Stimulated activated naive CD4-positive, alpha-beta T cell (primary cell): ENCODE results near the gene ZNF236.
A peak's percentile ranks its signal among the peaks of the same experiment; 100 is the strongest.
"Not testable (repeated sequence)": the region's sequence is repeated elsewhere in the genome, so short reads cannot be mapped to it uniquely, and the experiment has no call there.

ENCODE experiments used
- DNase-seq, 6 experiments: peaks; one replicate each; lab custom pipeline; 2025; lab: John Stamatoyannopoulos, UW

The ZNF236 gene

DNA sequence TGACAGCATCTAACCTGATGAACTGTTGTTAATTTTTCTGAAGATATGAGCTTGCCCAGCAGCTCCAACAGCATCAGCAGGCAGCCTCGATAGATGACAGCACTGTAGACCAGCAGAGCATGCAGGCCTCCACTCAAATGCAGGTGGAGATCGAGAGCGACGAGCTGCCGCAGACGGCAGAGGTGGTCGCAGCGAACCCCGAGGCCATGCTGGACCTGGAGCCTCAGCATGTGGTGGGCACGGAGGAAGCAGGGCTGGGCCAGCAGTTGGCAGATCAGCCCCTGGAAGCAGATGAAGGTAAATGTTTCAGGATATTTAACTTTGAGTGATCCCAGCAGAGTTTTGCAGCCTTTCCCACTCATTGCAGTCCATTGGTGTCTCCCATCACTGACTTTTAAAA lies 85.9 kb downstream of the ZNF236 start:
- no peak for DNase-seq

DNA sequence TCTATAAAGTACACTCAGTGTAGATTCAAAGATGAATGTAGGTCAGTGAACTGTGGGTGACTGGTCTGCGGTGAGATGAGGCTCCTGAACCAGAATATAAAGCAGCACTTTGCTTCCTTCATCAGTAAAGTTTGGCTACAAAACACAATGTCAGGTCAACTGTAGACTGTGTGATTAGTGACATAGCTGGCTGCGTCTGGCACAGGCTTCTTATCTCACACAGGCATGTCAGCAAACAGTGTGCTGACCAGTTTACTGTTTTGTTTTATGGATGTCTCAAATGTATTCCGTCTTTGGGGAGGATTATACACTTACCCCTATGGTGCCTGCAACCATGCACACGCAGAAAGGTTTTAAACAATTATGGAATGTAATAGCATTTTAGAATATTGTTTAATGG lies 87.1 kb downstream of the ZNF236 start:
- no peak for DNase-seq

DNA sequence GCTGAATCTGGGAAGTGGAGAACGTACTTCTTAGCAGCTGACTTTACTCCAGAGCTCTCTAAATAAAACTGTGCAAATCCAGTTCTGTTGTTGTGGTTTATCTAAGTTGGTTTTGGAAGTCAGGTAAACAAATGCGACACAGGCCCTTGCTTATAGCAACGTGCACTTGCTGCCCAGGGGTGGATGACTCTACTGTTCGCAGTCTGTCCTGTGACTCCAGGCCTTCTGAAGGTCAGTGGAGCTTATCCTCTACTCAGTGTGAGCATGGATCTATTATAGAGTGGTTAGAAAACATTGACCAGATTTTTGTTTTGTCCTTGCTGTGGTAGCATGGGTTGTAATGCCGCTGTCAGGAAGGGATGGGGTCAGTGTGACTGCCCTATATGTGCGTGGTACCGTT lies 89.1 kb downstream of the ZNF236 start:
- DNase-seq = no peak

DNA sequence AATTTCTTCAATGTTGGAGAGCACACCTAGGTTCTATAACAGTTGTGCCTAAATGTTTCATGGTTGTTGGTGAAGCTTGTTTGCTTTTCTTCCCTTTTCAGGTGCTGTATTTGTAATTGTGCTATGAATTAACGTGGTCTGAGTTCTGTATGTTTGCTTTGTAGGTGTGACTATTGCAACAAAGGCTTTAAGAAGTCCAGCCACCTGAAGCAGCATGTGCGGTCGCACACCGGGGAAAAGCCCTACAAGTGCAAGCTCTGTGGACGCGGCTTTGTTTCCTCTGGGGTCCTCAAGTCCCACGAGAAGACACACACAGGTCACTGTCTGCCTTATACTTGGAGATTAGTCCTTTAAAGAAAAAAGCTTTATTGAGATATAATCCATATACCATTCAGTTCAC lies 91.2 kb downstream of the ZNF236 start:
- DNase-seq = no peak

DNA sequence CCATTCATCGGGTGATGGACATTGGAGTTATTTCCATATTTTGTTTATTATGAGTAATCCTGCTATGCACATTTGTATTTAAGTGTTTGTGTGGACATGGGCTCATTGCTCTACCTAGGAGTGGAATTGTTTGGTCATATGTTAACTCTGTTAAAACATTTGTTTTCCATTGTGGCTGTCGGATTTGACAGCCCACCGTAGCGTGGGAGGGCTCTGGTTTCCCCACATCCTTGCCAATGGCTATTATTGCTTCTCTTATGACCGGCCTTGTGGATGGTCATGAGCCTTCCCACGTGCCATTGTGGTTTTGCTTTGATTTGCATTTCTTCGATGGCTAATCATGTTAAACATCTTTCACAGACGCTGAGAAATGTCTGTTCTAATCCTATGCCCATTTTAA lies 92.0 kb downstream of the ZNF236 start:
- DNase-seq = no peak

DNA sequence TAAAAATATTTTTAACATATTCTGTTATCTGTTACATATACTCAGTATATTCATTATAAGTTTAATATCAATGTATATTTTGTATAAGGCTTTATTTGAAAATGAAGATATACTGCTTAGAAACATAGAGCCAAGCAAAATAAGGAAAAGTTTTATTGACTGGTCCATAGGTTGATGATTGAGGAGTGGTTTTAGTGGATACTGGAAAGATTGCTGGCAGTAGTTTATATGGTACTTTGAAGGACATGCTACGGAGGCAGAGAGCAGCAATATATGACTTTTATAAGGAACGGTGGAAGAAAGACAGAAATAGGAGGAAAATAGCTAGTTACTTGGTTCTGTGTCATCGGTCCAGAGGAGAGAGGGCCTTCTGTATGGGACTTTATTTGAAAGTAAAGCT lies 92.4 kb downstream of the ZNF236 start:
- DNase-seq = no peak

DNA sequence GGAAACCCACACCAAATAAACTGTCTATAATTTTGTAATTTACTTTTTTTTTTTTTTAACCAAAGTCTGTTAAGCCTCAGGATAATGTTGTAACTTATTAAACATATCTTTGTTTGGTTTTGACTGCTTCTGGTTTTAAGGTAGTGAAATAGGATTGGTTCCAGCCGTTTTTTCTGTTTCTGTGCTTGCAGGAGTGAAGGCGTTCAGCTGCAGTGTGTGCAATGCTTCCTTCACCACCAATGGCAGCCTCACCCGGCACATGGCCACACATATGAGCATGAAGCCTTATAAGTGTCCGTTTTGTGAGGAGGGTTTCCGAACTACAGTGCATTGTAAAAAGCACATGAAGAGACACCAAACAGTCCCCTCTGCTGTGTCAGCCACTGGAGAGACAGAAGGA lies 93.1 kb downstream of the ZNF236 start:
- DNase-seq = no peak

DNA sequence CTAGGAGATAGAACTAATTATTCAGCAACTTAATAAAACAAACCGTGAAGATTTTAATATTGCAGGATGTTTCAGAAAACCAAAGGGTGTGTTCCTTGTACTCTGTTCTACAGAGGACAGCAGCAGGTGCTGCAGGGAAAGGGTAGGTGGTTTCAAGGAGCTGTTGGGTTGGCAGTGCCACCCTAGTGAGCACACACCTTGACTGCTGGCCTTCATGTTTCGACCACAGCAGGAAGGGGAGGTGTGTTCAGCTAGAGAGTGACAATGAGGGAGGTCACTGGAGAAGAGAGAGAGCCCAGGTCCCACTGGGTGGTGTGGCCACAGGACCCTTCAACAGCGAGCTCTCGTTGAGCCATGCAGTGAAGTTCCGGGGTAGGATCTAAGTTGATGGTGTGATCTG lies 98.6 kb downstream of the ZNF236 start:
- no peak for DNase-seq

DNA sequence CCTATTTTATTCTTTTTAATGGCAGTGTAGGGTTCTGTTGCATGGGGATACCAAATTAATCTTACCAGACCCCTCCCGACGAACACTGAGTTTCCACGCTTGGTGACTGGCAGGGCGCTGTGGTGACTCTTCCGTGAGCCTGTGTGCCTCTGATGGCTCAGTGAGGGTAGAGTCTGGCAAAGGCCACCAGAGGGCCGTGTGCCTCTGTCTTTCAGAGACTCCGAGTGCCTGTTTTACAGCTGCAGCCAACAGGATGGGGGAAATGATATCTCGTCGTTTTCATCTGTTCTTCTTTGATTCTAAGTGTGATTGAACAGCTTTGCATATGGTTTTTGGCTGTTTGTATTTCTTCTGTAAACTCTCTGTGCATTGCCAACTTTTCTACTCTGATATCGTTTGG lies 99.8 kb downstream of the ZNF236 start:
- peak; percentile 28 to 60 (median 40) for DNase-seq

DNA sequence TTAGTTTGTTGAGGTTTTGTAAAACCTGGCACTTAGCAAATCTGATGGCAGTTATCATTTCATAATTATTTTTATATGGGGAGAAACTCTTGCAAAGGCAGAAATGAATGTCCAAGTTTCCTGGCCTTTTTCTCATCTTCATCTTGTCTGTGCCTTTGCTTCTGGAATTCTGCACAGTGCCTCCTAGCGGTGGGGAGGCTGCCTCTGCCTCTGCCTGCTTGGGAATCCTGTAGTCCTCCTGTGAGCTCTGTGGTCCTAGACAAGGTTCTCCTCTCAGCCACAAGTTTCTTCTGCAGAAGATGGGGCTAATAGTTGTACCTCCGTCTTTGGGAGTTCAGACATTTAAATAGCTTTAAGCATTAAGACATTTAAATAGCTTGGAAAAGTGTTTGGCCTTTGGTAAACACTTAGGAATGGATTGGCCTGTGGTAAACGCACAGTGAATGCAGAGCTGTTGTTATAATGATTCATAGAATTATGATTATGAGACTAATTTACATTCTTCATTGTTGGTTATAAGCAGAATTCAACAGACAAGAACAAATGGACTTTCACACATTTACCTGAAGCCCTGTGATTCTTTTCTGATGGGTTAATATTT lies 101.2 kb downstream of the ZNF236 start:
- DNase-seq = no peak

DNA sequence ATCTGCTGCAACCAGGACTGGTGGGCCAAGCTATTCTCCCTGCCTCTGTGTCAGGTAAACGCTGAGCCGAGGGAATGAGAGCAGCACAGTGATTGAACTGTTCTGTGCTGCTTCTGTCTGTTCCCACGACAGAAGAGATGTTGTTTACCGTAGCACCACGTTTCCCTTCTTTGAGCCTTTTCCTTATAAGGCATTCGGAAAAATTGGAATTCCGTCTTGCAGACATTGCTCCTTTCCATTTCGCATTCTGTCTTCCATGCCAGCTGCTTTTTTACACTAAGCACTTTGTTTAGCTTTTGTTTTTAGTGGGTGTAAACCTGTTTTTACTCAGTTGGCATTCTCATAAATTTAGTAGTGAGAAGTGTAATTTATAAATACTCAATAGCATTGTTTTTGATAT lies 103.1 kb downstream of the ZNF236 start:
- DNase-seq = no peak

DNA sequence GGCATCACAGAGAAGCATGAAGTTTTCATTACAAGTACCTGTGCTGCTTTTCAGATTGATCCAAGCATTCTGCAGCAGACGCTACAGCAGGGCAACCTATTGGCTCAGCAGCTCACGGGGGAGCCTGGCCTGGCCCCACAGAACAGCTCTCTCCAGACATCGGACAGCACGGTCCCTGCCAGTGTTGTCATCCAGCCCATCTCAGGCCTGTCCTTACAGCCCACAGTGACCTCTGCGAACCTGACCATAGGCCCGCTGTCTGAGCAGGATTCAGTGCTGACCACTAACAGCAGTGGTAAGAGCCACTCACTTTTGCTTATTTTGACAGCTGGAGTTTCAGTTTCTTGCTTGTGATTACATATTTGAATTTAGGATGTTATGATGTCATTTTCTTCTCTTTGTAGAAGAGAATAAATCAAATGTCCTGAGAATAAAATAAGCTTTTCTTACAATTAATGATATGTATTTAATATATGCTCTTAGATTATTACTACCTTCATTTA lies 104.9 kb downstream of the ZNF236 start:
- DNase-seq = no peak

DNA sequence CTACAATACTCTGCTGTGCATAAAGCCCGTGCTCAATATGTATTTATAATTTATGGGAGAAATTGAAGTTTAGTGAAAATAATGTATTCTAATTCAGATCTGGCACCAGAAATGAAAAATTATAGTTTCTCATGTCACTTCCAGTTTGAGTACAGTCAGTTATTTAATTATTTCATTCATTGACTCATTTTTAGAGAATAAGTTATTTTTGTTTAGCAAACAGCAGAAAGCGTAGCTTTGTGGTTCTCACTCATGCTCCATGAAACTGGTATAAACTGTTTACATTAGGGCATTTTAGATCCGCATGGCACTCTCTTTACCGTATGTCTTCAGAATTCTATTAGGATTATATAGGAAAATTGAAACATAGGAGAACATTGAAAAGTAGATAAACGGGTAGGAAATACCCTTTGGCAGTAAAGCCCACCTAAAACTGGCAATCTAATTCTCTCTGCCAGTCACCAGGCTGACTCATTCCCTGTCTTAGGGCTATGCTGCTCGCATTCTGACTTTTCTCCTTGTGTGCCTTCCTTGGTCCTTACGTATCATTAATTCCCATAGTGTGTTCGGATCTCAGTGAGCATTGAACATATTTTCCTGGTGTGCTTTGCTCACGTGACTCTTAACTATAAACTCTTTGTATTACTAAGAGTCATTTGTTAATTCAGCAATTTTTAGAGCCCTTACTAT lies 106.0 kb downstream of the ZNF236 start:
- no peak for DNase-seq

DNA sequence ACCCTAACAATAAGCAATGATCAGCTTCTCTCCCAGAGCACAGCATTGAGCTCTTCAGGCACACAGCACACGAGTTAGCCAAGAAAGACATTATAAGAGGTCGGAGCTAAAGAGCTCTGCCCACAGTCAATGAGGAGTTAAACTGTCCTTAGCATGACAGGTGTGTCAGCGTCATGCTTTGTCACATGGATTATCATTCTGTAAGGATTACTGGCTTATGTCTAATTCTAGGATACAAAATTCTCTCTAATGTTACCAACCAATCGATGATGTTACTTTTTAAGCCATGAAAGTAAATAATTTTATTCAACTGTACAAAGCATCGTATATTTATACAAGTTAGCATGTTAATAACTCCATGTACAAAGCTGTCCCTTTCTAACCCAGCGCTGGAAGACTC lies 108.8 kb downstream of the ZNF236 start:
- no peak for DNase-seq

DNA sequence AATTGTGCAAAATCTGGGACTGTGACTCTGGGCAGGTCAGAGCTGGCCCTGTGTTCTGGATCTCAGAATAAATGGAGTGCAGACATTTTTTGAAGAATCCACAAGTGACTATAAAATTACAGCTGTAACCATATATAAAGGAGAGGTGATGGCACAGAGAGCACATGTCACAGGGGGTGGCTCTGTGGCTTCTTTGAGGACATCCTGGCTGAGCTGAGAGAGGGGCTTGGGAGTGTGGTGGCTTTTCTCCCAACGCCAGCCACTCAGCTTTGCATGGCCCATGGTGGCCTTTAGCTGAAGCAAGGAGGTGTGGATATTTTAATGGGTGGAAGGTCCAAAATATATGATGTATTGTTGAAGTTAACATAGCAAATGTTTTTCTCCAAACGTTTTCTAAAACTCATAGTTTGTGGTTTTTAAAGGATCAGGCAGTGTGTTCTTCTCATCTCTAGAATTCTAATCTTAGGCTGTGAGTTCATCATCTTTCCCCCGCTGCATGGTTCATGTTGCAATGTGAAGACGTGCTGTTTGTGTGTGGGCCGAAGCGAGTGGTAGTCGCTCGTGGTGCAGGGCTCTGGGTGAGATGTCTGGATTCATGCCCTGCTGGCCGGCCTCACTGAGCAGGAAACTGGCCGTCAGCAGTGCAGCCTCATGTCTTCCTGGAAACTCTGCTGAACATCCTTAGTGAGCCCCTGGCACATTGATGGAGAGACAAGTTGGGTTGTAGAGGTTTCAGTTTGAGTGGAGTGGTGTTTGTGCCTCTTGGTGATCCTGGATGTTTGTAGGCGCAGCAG lies 109.9 kb downstream of the ZNF236 start:
- DNase-seq = no peak

DNA sequence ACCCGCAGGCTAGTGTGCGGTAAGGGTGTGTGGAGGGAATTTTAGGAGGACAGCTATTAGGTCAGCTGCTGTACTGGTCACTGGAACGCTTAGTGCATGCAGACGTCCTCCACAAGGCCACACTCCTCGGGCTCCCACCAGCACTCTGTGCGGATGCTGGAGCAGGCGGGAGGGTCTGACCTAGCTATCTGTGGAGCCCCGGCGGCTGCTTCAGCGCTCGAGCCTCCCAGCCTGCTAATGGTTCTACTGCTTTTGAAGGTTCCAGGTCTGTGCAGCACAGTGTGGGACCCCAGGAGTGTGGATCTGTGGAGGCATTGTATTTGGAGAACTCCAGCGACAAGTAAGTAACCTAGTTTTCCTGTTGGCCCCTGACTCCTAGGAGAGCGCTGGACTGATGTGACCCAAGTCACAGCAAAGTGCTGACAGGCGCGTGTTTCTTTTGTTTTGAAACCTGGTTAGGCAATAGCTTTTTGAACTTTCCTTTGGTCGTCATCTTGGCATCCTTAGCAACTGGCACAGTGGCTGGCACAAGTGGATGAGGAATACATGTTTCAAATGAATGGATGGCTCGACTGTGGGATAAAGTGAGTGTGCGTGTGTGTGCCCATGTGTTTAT lies 113.5 kb downstream of the ZNF236 start:
- no peak for DNase-seq

DNA sequence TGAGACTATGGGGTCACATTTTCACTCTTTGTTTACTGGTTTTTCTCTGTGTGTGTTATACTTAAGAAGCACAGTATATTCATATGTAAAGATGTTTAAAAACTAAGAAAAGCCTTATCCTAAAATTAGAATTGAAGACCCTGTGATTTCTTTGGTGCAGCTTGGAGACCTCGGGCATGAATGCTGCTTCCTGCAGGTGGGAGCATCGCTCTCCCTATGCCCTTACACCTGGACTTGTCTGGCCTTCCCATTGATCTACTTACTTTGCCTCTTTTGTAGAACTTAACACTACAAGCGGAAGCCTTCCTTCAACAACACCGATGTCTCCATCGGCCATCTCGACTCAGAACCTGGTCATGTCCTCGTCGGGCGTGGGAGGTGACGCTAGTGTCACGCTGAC lies 114.5 kb downstream of the ZNF236 start:
- DNase-seq = no peak

DNA sequence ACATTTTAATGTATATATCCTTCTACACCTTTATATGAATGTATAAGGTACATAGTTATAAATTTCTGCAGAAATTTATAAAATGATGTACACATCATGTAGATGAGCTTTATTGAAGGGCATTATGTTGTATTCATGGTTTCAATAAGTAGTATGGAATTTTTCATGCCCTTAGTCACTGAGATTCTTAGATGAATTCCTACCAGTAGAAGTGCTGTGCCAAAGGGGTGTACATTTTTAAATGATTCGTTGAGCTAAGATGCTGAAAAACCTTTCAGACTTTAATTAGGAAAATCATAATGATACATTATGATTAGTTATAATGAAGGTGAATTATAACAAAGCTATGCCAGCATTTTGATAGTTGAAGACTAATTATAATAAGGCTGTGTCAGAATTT lies 115.2 kb downstream of the ZNF236 start:
- no peak for DNase-seq

DNA sequence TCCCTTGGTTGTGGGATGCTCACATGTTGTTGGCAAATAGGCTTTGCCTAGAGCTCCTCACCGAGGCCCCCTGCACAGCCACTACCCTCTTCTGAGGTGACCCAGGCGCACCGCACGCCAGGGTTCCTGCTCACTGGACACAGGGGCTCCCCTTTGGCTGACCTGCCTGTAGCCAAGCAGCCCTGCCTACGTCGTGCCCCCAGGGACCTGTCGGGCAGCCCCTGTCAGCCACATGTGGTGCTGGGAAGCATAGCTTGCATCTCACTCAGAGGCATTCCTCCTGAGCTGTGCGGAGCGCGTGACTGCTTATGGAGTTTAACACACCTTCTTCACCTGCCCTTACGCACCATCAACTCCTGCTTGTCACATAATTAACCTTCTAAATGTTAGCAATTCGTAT lies 116.3 kb downstream of the ZNF236 start:
- no peak for DNase-seq

DNA sequence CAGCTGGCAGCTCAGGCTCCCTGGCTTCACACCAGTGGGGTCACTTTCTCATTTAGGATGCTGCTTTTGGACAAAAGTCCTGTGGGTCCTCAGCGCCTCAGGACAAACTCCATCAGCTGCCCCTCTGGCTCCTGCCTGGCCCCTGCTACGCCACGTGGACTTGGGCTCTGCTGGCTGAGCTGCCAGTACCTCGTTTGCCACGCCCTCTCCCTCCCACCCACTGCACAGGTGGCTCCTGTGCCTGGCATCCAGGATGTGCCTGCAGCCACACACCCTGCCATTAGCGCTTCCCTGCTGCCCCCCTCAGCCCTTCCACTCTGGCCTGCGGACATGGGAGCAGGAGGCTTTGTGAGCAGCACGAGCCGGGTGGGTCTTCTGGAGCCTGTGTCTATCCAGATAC lies 118.9 kb downstream of the ZNF236 start:
- DNase-seq = no peak

DNA sequence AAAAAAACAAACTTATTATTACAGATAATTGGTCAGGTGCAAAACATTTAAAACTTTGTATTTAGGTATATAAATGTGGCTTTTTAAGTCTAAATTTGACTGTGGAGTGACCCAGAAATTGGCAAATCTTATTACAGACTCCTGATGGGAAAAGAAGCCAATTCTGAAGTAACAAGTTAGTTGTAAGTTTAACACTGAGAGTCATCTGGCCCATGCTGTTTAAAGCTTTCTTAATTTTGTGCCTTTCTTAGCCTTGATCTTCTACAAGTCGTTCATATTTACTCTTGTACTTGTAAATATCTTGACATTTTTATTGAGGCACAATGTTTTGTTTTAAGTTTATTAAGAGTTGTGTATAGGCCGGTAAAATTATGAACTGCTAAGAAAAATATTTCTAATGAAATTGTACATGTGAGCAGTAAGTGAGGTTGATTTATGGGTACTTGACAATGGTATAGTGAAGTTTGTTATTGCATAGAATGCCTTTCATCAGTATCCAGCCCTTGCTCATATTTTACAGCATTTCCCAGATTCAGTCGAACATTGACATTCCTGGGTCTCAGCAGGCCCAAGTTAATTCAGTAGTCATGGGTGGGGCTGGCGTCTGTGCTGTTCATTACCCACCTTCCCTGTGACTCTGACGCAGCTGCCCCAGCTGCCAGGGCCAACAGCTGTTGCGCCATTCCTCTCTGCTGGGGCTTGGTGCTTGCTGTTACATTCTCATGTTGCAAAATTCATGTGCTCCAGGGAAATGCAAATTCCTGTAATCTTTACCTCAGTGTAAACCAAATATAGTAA lies 121.4 kb downstream of the ZNF236 start:
- no peak for DNase-seq

DNA sequence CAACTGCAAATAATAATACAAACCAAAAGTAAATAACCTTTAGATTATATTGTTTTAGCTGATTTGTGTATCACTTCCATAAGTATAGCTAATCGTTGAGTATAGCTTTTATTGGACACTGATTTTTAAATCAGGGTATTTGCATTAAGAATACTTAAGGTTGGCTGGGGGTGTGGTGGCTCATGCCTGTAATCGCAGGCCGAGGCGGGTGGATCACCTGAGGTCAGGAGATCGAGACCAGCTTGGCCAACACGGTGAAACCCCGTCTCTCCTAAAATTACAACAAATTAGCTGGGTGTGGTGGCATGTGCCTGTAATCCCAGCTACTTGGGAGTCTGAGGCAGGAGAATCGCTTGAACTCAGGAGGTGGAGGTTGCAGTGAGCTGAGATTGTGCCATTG lies 122.0 kb downstream of the ZNF236 start:
- DNase-seq = not testable (repeated sequence)
